ENCODE data around the gene NOL12.
"Not testable (repeated sequence)": the region's sequence is repeated elsewhere in the genome, so short reads cannot be mapped to it uniquely, and the experiment has no call there.

The NOL12 gene

GRCh38 chr22:37717235-37717634, 31.1 kb downstream of the NOL12 start:
- not testable (repeated sequence) for DNase-seq

GRCh38 chr22:37717746-37718305, 31.7 kb downstream of the NOL12 start:
- DNase-seq, result not testable (repeated sequence)

- no peak for DNase-seq
Measured at GRCh38 chr22:37725551-37726240, 39.6 kb downstream of the NOL12 start.

GRCh38 chr22:37726241-37726887, 40.2 kb downstream of the NOL12 start:
- DNase-seq, result no peak

DNA sequence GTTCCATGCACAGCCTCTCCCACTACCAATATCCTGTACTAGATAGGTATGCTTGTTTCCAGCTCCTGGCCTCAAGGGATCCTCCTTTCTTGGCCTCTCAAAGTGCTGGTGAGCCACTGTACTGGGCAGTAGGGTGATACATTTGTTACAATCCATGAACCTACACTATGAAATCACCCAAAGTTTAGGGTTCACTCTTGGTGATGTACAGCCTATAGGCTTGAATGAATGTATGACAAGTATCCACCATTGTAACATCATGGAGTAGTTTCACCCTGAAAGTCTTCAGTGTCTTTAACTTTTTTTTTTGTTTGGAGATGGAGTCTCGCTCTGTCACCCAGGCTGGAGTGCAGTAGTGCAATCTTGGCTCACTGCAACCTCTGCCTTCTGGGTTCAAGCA, 42.5 kb downstream of the NOL12 start:
- DNase-seq, result no peak

GRCh38 chr22:37731804-37732471, 45.8 kb downstream of the NOL12 start:
- no peak for DNase-seq

DNA sequence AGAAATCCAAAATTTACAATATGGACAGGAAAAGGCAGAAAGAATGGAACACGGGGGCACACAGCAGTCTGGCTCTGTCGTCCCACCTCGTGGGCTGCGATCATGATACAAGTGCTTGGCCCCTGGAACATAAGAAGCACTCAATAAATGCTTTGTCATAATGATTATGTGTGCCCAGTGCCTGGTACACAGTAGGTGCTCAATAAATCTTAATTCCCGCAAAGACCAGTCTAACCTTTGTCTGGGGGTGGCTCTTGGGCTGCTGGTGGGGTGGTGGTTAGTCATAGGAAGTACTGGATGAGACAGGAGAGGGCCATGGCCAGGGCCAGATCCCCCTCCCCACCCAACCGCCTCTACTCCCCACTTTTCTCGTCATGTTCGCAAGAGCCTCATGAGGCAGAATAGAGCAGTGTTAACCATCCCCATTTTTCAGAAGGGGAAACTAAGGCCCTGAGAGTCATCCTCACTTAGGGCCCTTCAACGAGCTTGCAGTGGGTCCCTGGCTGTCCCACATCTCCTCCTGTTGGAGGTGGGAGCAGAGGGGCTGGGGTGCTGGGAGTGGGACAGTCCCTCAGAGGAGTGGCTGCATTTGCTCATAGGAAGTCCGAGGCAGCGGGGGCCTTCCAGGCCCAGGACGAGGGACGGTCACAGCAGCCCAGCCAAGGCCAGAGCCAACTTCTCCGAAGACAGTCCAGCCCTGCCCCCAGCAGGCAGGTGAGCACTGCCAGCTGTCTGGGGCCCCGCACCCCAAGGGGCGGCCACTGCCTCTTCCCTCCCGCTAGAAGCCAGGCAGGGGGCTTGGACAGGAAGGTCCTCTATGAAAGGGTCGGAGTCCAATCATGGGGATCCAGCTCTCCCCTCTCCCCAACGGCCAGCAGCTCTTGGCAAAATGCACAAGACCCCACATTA, 46.8 kb downstream of the NOL12 start:
- no peak for DNase-seq

GRCh38 chr22:37733625-37734401, 47.7 kb downstream of the NOL12 start:
- DNase-seq, result no peak

DNA sequence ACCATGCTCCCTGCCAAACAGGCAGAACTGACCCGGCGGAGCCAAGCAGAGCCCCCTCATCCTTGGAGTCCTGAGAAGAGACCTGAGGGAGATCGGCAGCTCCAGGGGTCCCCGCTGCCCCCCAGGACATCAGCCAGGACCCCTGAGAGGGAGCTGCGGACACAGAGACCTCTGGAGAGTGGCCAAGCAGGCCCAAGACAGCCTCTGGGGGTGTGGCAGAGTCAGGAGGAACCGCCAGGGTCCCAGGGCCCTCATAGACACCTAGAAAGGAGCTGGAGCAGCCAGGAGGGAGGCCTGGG, 48.2 kb downstream of the NOL12 start:
- no peak for DNase-seq

DNA sequence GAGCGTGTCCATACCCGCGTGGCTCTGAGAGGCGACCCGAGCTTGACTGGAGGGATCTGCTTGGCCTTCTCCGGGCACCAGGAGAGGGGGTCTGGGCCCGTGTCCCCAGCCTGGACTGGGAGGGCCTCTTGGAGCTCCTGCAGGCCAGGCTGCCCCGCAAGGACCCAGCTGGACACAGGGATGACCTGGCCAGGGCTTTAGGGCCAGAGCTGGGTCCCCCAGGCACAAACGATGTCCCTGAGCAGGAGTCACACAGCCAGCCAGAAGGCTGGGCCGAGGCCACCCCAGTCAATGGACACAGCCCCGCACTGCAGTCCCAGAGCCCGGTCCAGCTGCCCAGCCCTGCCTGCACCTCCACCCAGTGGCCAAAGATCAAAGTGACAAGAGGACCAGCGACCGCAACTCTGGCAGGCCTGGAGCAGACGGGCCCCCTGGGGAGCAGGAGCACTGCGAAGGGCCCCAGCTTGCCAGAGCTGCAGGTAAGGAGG, 48.9 kb downstream of the NOL12 start:
- DNase-seq, result no peak

GRCh38 chr22:37739035-37739434, 52.9 kb downstream of the NOL12 start:
- no peak for DNase-seq

- DNase-seq, result no peak
Measured at GRCh38 chr22:37739611-37740049, 53.5 kb downstream of the NOL12 start.

GRCh38 chr22:37740455-37741311, 54.5 kb downstream of the NOL12 start:
- DNase-seq, result no peak

GRCh38 chr22:37741312-37741795, 55.2 kb downstream of the NOL12 start:
- peak; percentile 34 for DNase-seq

- no peak for DNase-seq
Measured at GRCh38 chr22:37742376-37743171, 56.4 kb downstream of the NOL12 start.

Measured in NCI-H2227 treated with DMSO at 0.1 percent for 48 hours (cell line).